Activated gamma-delta T cell (primary cell): ENCODE results near the gene INPP5B.

Experiments used
- DNase-seq: peaks from one replicate; lab custom pipeline; 2025; lab: John Stamatoyannopoulos, UW

The INPP5B gene

GRCh38 chr1:37839676-37840075 lies 107.2 kb downstream of the INPP5B start:
- no peak for DNase-seq

GRCh38 chr1:37836788-37837187 lies 110.1 kb downstream of the INPP5B start:
- DNase-seq = no peak

GRCh38 chr1:37831809-37832208 lies 115.0 kb downstream of the INPP5B start:
- DNase-seq = no peak

- no peak for DNase-seq
Measured at GRCh38 chr1:37831109-37831508, 115.7 kb downstream of the INPP5B start.

GRCh38 chr1:37828410-37829074 lies 118.3 kb downstream of the INPP5B start:
- DNase-seq = no peak

GRCh38 chr1:37825506-37825905 lies 121.3 kb downstream of the INPP5B start:
- no peak for DNase-seq

- no peak for DNase-seq
Measured at GRCh38 chr1:37824001-37824400, 122.9 kb downstream of the INPP5B start.

GRCh38 chr1:37822906-37823815 lies 123.7 kb downstream of the INPP5B start:
- DNase-seq = no peak

GRCh38 chr1:37821481-37821880 lies 125.4 kb downstream of the INPP5B start:
- DNase-seq = no peak

- DNase-seq = no peak
Measured at GRCh38 chr1:37817481-37817880, 129.4 kb downstream of the INPP5B start.

GRCh38 chr1:37814252-37814651 lies 132.6 kb downstream of the INPP5B start:
- DNase-seq = no peak

GRCh38 chr1:37813529-37814145 lies 133.2 kb downstream of the INPP5B start:
- no peak for DNase-seq

GRCh38 chr1:37811027-37811655 lies 135.7 kb downstream of the INPP5B start:
- DNase-seq = no peak
